SK-N-SH (cell line): ENCODE results near the gene ARHGEF40. TPM values are rescaled to one million over a fixed set of nuclear protein-coding genes. Genes with fewer than 3 reads are reported as not detected.

ENCODE experiments used
- CTCF ChIA-PET: fragments of 300-600, 350-600 bp; formaldehyde crosslinking; extraction: SDS; loops from one replicate; lab custom pipeline; 2021; lab: Yijun Ruan, JAX
- POLR2A ChIA-PET: fragments of 350-600 bp; sonication (Branson Sonifier 250); formaldehyde crosslinking; extraction: SDS; loops from one replicate; lab custom pipeline; 2020; ENCODE audit warnings: antibody characterized with exemption, inconsistent platforms; lab: Yijun Ruan, JAX
- DNase-seq: peaks from one replicate; pipeline ENCODE4 v3.0.0; 2012
- H2AFZ ChIP-seq: fragments of 200-600 bp; sonication (generic); 2 replicates; pipeline ENCODE4 v1.8.1; 2016; ENCODE audit warnings: antibody characterized with exemption, mild to moderate bottlenecking, low read depth
- H3F3A ChIP-seq: fragments of 200-600 bp; sonication (generic); replicated peaks from 2 replicates; pipeline ENCODE3; 2016; ENCODE audit warnings: antibody characterized with exemption, mild to moderate bottlenecking; ENCODE audit not compliant: insufficient read depth
- H3K27ac ChIP-seq, 2 experiments: fragments of 200-500 bp in 1 of 2; fragments of 200-600 bp in 1 of 2; sonication (Bioruptor generic) in 1 of 2; sonication (generic), shearing (Covaris generic) in 1 of 2; 2 replicates each; pipeline versions ENCODE4 v1.5.1 to v1.6.1; 2014 to 2016; ENCODE audit warnings: low read depth in 2 of 2, inconsistent platforms in 1 of 2, low read length in 1 of 2, mild to moderate bottlenecking in 1 of 2, mixed read lengths in 1 of 2
- H3K27me3 ChIP-seq: fragments of 200-600 bp; sonication (generic), shearing (Covaris generic); 2 replicates; pipeline ENCODE4 v1.6.1; 2016; ENCODE audit warnings: mixed run types; ENCODE audit not compliant: insufficient read depth
- H3K36me3 ChIP-seq, 2 experiments: fragments of 200-500 bp in 1 of 2; fragments of 200-600 bp in 1 of 2; sonication (Bioruptor generic) in 1 of 2; sonication (generic) in 1 of 2; replicated peaks in 1 of 2; 2 replicates each; pipeline versions ENCODE3 to v1.5.1; 2014 to 2016; ENCODE audit warnings: low read length in 1 of 2, mild to moderate bottlenecking in 1 of 2; ENCODE audit not compliant: insufficient read depth in 2 of 2, control insufficient read depth in 1 of 2
- H3K4me1 ChIP-seq, 2 experiments: fragments of 200-500 bp in 1 of 2; fragments of 200-600 bp in 1 of 2; sonication (Bioruptor generic) in 1 of 2; sonication (generic), shearing (Covaris generic) in 1 of 2; 2 replicates each; pipeline versions ENCODE4 v1.5.1 to v1.6.1; 2014 to 2016; ENCODE audit warnings: low read depth in 1 of 2, low read length in 1 of 2, mixed run types in 1 of 2; ENCODE audit not compliant: insufficient read depth in 2 of 2, control insufficient read depth in 1 of 2
- H3K4me2 ChIP-seq: fragments of 200-600 bp; sonication (generic), shearing (Covaris generic); 2 replicates; pipeline ENCODE4 v1.6.1; 2017; ENCODE audit warnings: mixed run types
- H3K4me3 ChIP-seq, 2 experiments: fragments of 200-500 bp in 1 of 2; fragments of 200-600 bp in 1 of 2; sonication (Bioruptor generic) in 1 of 2; sonication (generic), shearing (Covaris generic) in 1 of 2; 2 replicates each; pipeline versions ENCODE4 v1.5.1 to v1.8.1; 2014 to 2016; ENCODE audit warnings: low read depth in 2 of 2, inconsistent platforms in 1 of 2, low read length in 1 of 2, mild to moderate bottlenecking in 1 of 2, mixed read lengths in 1 of 2, moderate library complexity in 1 of 2
- H3K79me2 ChIP-seq: fragments of 200-600 bp; sonication (generic); 2 replicates; pipeline ENCODE4 v1.8.1; 2017; ENCODE audit warnings: mild to moderate bottlenecking; ENCODE audit not compliant: insufficient read depth
- H3K9ac ChIP-seq: fragments of 200-600 bp; sonication (generic); 2 replicates; pipeline ENCODE4 v1.6.1; 2017; ENCODE audit warnings: mixed run types
- H3K9me2 ChIP-seq: fragments of 200-600 bp; sonication (generic); 2 replicates; pipeline ENCODE4 v1.6.1; 2017; ENCODE audit warnings: mixed run types
- H3K9me3 ChIP-seq: fragments of 200-600 bp; sonication (generic); 2 replicates; pipeline ENCODE4 v1.6.1; 2017; ENCODE audit warnings: mixed run types, mild to moderate bottlenecking, moderate library complexity
- H4K20me1 ChIP-seq: fragments of 200-600 bp; sonication (generic); 2 replicates; pipeline ENCODE4 v1.6.1; 2017; ENCODE audit warnings: mild to moderate bottlenecking, mixed run types; ENCODE audit not compliant: insufficient read depth
- EP300 ChIP-seq, 2 experiments: IDR thresholded peaks; 2 replicates each; pipeline versions ENCODE4 v1.4.0 to v1.6.1; 2012; ENCODE audit warnings: borderline replicate concordance in 1 of 2, low read depth in 1 of 2, low read length in 1 of 2
- FOSL2 ChIP-seq: IDR thresholded peaks from 2 replicates; pipeline ENCODE4 v1.4.0; 2012; ENCODE audit warnings: low read depth, mild to moderate bottlenecking, moderate library complexity, borderline replicate concordance
- JUND ChIP-seq: IDR thresholded peaks from 2 replicates; pipeline ENCODE4 v1.4.0; 2012
- MEF2A ChIP-seq: IDR thresholded peaks from 2 replicates; pipeline ENCODE4 v1.4.0; 2012; ENCODE audit warnings: low read depth, borderline replicate concordance
- MXI1 ChIP-seq: IDR thresholded peaks from 2 replicates; pipeline ENCODE4 v1.6.1; 2012; ENCODE audit warnings: mild to moderate bottlenecking, low read depth, low read length, improper control_type of control experiment
- NFIC ChIP-seq: IDR thresholded peaks from 2 replicates; pipeline ENCODE4 v1.4.0; 2012; ENCODE audit warnings: borderline replicate concordance
- PBX3 ChIP-seq: IDR thresholded peaks from 2 replicates; pipeline ENCODE4; 2012
- POLR2AphosphoS5 ChIP-seq: IDR thresholded peaks from 2 replicates; pipeline ENCODE4 v1.6.1; 2012; ENCODE audit warnings: low read depth, low read length
- REST ChIP-seq: IDR thresholded peaks from 2 replicates; pipeline ENCODE4 v1.6.1; 2012; ENCODE audit warnings: mild to moderate bottlenecking, low read depth, low read length, moderate library complexity
- RFX5 ChIP-seq: IDR thresholded peaks from 2 replicates; pipeline ENCODE4 v1.6.1; 2012; ENCODE audit warnings: mild to moderate bottlenecking, improper control_type of control experiment, low read length
- RXRA ChIP-seq: IDR thresholded peaks from 2 replicates; pipeline ENCODE4 v1.4.0; 2012; ENCODE audit warnings: low read depth, mild to moderate bottlenecking, borderline replicate concordance
- SMC3 ChIP-seq: IDR thresholded peaks from 2 replicates; pipeline ENCODE4 v1.6.1; 2012; ENCODE audit warnings: low read depth, low read length, improper control_type of control experiment
- TAF1 ChIP-seq: IDR thresholded peaks from 2 replicates; pipeline ENCODE4 v1.6.1; 2012; ENCODE audit warnings: low read depth, mild to moderate bottlenecking, low read length, moderate library complexity, borderline replicate concordance
- TEAD4 ChIP-seq: IDR thresholded peaks from 2 replicates; pipeline ENCODE4 v1.4.0; 2012; ENCODE audit warnings: mild to moderate bottlenecking, borderline replicate concordance; ENCODE audit not compliant: insufficient read depth
- USF2 ChIP-seq: fragments of 150-350 bp; IDR thresholded peaks from 2 replicates; pipeline ENCODE4 v1.6.1; 2017; ENCODE audit warnings: antibody characterized with exemption, low read length, low read depth, borderline replicate concordance
- ZBTB33 ChIP-seq: IDR thresholded peaks from 2 replicates; pipeline ENCODE4 v1.4.0; 2012; ENCODE audit warnings: low read depth, borderline replicate concordance
- WGBS: methylation state at CpG from one replicate; pipeline ENCODE4 v1.1.6; 2017; ENCODE audit warnings: low lambda C conversion rate; 5-methylcytosine and 5-hydroxymethylcytosine counted together
- polyA plus RNA-seq, 3 experiments: library from polyadenylated mRNA; depleted of rRNA; stranded (reverse); fragments of >200 nt; gene quantifications; 2 replicates each; pipeline ENCODE4 v1.2.3, GENCODE V29; 2012

ARHGEF40 gene
- polyA plus RNA-seq, 1 of the 3 experiments (the other 2 are of a cell fraction): 58.8 TPM

- Histone ChIP-seq H4K20me1 (0 out of 2 replicates have a peak, but pooled peaks cover 8% of the 10 kb centered on the region), H2AFZ (no peak overlapping the region), H3K9ac (no peak overlapping the region), H3K79me2 (peaks cover 51% of the 10 kb centered on the region), H3K4me3 (no peak overlapping the region), H3K4me2 (no peak overlapping the region), H3F3A (peaks cover 20% of the 10 kb centered on the region), H3K27me3 (no peaks in the 10 kb centered on the region), H3K9me2 (no peaks in the 10 kb centered on the region), H3K27ac (no peak overlapping the region; a peak in 1 of 4 replicates), H3K4me1 (peaks cover 14 to 25% of the 10 kb centered on the region in 2 experiments), H3K9me3 (no peaks in the 10 kb centered on the region), H3K36me3 (peaks cover 56 to 70% of the 10 kb centered on the region in 2 experiments)
- TF ChIP-seq TEAD4: no peak
- no peak for TF ChIP-seq MEF2A
- no peak for TF ChIP-seq RFX5
- CTCF ChIA-PET: interaction anchor here (1.2 to 13.2 kb wide), 4 partner anchors 14 to 60 kb away, joined by 5 to 296 read pairs (median 40); partner anchors contain the start of gene ZNF219
- WGBS: 96% methylated on average over 17 of the region's 26 CpGs
- no peak for DNase-seq
- POLR2A ChIA-PET: interaction anchor here (0.6 kb wide), 1 partner anchor 29 kb away, joined by 3 read pairs; no protein-coding TSS in a partner anchor
Measured at GRCh38 chr14:21074398-21075272, 4.5 kb downstream of the ARHGEF40 start.

GRCh38 chr14:21075719-21076437, 5.8 kb downstream of the ARHGEF40 start:
- POLR2A ChIA-PET: no interaction called here

More at GRCh38 chr14:21075719-21076437, 5.8 kb downstream of the ARHGEF40 start:
- H3K27ac ChIP-seq: peak overlapping the region in 1 of 2 experiments; percentile 34; a peak in 1 of 4 replicates
- peaks cover 17% of the 10 kb centered on the region for H3F3A ChIP-seq
- no peak for TF ChIP-seq TEAD4
- TF ChIP-seq MXI1: no peak
- TF ChIP-seq SMC3: no peak
- no peak for TF ChIP-seq USF2
- no peak for TF ChIP-seq NFIC
- no peak for TF ChIP-seq ZBTB33
- TF ChIP-seq TAF1: no peak
- TF ChIP-seq RXRA: no peak
- no peak for TF ChIP-seq JUND
- no peak for TF ChIP-seq PBX3
- TF ChIP-seq EP300 (IDR thresholded peaks at IDR 0.05; ENCODE audit: borderline replicate concordance in 1 of 2, low read depth in 1 of 2, low read length in 1 of 2): no peak
- no peak for TF ChIP-seq POLR2AphosphoS5
- TF ChIP-seq FOSL2: no peak
- TF ChIP-seq RFX5: no peak
- TF ChIP-seq REST: no peak
- H3K27me3 ChIP-seq: no peaks in the 10 kb centered on the region
- peaks cover 14 to 25% of the 10 kb centered on the region in 2 experiments for H3K4me1 ChIP-seq
- H3K79me2 ChIP-seq: peaks cover 42% of the 10 kb centered on the region
- peaks cover 67 to 82% of the 10 kb centered on the region in 2 experiments for H3K36me3 ChIP-seq
- 0 out of 2 replicates have a peak, but pooled peaks cover 8% of the 10 kb centered on the region for H4K20me1 ChIP-seq
- no peak overlapping the region for H2AFZ ChIP-seq
- H3K4me2 ChIP-seq: no peak overlapping the region
- 90% methylated on average over 9 of the region's 9 CpGs for WGBS
- H3K9me3 ChIP-seq: no peaks in the 10 kb centered on the region
- H3K4me3 ChIP-seq: no peak overlapping the region
- no peak overlapping the region for H3K9ac ChIP-seq
- peak; percentile 52 for DNase-seq
- no peaks in the 10 kb centered on the region for H3K9me2 ChIP-seq
- CTCF ChIA-PET: interaction anchor here (2.1 to 13.2 kb wide), 4 partner anchors 12 to 61 kb away, joined by 7 to 296 read pairs (median 42); partner anchors contain the start of gene ZNF219
